Measurements from ENCODE around the gene IFITM2.

DNA sequence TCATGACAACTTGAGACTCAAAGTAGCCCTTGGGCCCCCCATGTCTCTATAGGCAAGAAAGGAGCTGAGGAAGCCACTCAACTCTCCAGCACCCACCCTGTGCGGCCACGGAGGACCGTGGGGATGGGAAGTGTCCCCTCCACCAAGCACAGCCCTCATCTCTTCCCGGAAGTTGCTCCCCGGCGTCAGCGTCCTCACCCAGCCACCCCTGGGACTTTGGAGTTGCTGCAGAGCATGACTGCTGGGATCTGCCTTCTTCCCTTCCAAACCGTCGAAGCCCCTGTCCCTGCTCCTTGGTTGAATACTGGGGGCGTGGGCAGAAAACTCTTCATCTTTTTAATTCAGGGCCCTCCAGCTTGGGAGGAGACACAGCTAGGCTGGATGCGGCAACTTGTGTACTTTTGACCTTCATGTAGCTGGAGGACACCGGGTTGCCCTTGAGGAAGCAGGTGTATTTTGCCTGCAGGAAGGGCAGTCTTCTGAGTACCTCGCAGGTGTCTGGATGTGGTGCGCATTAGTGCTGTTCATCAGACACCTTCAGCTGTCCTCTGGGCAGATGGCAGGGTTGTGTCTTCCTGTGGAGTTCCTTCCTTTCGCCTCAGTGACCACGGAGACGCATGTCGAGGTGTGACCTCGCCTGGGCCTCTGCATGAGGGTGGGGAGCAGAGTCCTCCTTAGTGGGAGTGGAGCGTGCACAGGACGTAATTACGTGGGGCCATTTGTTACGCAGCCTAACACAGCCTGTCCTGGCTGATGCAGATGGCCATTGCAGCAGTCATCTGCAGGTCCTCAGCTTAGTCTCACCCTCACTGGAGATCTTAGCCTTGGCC is 25.2 kb downstream of the IFITM2 start:
- TF ChIP-seq, protein P1, sequence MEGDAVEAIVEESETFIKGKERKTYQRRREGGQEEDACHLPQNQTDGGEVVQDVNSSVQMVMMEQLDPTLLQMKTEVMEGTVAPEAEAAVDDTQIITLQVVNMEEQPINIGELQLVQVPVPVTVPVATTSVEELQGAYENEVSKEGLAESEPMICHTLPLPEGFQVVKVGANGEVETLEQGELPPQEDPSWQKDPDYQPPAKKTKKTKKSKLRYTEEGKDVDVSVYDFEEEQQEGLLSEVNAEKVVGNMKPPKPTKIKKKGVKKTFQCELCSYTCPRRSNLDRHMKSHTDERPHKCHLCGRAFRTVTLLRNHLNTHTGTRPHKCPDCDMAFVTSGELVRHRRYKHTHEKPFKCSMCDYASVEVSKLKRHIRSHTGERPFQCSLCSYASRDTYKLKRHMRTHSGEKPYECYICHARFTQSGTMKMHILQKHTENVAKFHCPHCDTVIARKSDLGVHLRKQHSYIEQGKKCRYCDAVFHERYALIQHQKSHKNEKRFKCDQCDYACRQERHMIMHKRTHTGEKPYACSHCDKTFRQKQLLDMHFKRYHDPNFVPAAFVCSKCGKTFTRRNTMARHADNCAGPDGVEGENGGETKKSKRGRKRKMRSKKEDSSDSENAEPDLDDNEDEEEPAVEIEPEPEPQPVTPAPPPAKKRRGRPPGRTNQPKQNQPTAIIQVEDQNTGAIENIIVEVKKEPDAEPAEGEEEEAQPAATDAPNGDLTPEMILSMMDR (conservative IDR thresholded peaks at IDR 0.05; ENCODE audit: low read depth in 2 of 2), result no peak
- TF ChIP-seq POLR2AphosphoS5 (IDR thresholded peaks at IDR 0.05; ENCODE audit: low read depth), result no peak
- TF ChIP-seq, protein P2, sequence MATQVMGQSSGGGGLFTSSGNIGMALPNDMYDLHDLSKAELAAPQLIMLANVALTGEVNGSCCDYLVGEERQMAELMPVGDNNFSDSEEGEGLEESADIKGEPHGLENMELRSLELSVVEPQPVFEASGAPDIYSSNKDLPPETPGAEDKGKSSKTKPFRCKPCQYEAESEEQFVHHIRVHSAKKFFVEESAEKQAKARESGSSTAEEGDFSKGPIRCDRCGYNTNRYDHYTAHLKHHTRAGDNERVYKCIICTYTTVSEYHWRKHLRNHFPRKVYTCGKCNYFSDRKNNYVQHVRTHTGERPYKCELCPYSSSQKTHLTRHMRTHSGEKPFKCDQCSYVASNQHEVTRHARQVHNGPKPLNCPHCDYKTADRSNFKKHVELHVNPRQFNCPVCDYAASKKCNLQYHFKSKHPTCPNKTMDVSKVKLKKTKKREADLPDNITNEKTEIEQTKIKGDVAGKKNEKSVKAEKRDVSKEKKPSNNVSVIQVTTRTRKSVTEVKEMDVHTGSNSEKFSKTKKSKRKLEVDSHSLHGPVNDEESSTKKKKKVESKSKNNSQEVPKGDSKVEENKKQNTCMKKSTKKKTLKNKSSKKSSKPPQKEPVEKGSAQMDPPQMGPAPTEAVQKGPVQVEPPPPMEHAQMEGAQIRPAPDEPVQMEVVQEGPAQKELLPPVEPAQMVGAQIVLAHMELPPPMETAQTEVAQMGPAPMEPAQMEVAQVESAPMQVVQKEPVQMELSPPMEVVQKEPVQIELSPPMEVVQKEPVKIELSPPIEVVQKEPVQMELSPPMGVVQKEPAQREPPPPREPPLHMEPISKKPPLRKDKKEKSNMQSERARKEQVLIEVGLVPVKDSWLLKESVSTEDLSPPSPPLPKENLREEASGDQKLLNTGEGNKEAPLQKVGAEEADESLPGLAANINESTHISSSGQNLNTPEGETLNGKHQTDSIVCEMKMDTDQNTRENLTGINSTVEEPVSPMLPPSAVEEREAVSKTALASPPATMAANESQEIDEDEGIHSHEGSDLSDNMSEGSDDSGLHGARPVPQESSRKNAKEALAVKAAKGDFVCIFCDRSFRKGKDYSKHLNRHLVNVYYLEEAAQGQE (IDR thresholded peaks at IDR 0.05; ENCODE audit: unreplicated experiment), result no peak
- no peak for TF ChIP-seq EZH2 (IDR thresholded peaks at IDR 0.05; ENCODE audit: low read depth, unreplicated experiment)
- TF ChIP-seq EZH2phosphoT487 (IDR thresholded peaks at IDR 0.05; ENCODE audit: unreplicated experiment), result no peak
- TF ChIP-seq CREB1 (CRISPR knock-in tag; IDR thresholded peaks at IDR 0.05; ENCODE audit: low read depth), result no peak
- TF ChIP-seq, protein P3, sequence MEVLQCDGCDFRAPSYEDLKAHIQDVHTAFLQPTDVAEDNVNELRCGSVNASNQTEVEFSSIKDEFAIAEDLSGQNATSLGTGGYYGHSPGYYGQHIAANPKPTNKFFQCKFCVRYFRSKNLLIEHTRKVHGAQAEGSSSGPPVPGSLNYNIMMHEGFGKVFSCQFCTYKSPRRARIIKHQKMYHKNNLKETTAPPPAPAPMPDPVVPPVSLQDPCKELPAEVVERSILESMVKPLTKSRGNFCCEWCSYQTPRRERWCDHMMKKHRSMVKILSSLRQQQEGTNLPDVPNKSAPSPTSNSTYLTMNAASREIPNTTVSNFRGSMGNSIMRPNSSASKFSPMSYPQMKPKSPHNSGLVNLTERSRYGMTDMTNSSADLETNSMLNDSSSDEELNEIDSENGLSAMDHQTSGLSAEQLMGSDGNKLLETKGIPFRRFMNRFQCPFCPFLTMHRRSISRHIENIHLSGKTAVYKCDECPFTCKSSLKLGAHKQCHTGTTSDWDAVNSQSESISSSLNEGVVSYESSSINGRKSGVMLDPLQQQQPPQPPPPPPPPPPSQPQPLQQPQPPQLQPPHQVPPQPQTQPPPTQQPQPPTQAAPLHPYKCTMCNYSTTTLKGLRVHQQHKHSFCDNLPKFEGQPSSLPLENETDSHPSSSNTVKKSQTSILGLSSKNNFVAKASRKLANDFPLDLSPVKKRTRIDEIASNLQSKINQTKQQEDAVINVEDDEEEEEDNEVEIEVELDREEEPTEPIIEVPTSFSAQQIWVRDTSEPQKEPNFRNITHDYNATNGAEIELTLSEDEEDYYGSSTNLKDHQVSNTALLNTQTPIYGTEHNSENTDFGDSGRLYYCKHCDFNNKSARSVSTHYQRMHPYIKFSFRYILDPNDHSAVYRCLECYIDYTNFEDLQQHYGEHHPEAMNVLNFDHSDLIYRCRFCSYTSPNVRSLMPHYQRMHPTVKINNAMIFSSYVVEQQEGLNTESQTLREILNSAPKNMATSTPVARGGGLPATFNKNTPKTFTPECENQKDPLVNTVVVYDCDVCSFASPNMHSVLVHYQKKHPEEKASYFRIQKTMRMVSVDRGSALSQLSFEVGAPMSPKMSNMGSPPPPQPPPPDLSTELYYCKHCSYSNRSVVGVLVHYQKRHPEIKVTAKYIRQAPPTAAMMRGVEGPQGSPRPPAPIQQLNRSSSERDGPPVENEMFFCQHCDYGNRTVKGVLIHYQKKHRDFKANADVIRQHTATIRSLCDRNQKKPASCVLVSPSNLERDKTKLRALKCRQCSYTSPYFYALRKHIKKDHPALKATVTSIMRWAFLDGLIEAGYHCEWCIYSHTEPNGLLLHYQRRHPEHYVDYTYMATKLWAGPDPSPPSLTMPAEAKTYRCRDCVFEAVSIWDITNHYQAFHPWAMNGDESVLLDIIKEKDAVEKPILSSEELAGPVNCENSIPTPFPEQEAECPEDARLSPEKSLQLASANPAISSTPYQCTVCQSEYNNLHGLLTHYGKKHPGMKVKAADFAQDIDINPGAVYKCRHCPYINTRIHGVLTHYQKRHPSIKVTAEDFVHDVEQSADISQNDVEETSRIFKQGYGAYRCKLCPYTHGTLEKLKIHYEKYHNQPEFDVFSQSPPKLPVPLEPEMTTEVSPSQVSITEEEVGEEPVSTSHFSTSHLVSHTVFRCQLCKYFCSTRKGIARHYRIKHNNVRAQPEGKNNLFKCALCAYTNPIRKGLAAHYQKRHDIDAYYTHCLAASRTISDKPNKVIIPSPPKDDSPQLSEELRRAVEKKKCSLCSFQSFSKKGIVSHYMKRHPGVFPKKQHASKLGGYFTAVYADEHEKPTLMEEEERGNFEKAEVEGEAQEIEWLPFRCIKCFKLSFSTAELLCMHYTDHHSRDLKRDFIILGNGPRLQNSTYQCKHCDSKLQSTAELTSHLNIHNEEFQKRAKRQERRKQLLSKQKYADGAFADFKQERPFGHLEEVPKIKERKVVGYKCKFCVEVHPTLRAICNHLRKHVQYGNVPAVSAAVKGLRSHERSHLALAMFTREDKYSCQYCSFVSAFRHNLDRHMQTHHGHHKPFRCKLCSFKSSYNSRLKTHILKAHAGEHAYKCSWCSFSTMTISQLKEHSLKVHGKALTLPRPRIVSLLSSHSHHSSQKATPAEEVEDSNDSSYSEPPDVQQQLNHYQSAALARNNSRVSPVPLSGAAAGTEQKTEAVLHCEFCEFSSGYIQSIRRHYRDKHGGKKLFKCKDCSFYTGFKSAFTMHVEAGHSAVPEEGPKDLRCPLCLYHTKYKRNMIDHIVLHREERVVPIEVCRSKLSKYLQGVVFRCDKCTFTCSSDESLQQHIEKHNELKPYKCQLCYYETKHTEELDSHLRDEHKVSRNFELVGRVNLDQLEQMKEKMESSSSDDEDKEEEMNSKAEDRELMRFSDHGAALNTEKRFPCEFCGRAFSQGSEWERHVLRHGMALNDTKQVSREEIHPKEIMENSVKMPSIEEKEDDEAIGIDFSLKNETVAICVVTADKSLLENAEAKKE (CRISPR knock-in tag; IDR thresholded peaks at IDR 0.05), result no peak
- no peak for TF ChIP-seq STAT1 (IDR thresholded peaks at IDR 0.05; ENCODE audit: unreplicated experiment)
- no peak for TF ChIP-seq JUNB (IDR thresholded peaks at IDR 0.05; ENCODE audit: unreplicated experiment)
- TF ChIP-seq ZNF114 (CRISPR knock-in tag; IDR thresholded peaks at IDR 0.05), result no peak
- TF ChIP-seq, protein P4, sequence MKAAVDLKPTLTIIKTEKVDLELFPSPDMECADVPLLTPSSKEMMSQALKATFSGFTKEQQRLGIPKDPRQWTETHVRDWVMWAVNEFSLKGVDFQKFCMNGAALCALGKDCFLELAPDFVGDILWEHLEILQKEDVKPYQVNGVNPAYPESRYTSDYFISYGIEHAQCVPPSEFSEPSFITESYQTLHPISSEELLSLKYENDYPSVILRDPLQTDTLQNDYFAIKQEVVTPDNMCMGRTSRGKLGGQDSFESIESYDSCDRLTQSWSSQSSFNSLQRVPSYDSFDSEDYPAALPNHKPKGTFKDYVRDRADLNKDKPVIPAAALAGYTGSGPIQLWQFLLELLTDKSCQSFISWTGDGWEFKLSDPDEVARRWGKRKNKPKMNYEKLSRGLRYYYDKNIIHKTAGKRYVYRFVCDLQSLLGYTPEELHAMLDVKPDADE (IDR thresholded peaks at IDR 0.05), result no peak
- no peak for TF ChIP-seq ZNF331 (CRISPR knock-in tag; IDR thresholded peaks at IDR 0.05; ENCODE audit: low read depth)
